Measurements from ENCODE around the gene PRKAG2. TPM values are rescaled to one million over a fixed set of nuclear protein-coding genes. Genes with fewer than 3 reads are reported as not detected.
A peak's percentile ranks its signal among the peaks of the same experiment; 100 is the strongest.

The PRKAG2 gene
- total and polyA plus RNA-seq, 2 of the 13 experiments (the other 11 are each of a cell fraction or from before 2014, with no cell fraction given), result 0.90 to 1.3 TPM

DNA sequence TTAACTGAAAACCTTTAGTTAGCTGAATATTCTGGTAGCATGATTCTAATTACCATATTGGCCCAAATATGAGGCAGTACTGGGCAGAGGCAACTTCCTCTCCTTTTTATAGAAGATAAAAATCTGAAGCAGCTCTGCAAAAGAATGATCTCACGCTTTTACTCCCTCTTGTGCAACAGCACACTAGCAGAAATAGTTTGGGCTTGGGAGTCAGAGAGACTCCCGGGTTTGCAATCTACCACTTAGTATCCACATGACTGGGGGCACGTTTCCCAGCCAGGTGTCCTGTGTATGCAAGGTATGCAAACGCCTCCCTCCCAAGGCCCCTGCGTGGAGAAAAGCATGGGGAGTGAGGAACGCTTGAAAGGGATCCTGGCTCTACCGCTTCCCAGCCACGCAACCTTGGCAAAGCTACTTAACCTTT is 310.0 kb downstream of the PRKAG2 start:
- BruUV-seq (replicated peaks), result no TSS peak
- FAIRE-seq (no peak), DNase-seq (ENCODE audit: low spot score) (no peak), ATAC-seq (no peak)
- Histone ChIP-seq H3K4me1 (ENCODE audit: insufficient read depth, low read length) (no peaks in the 10 kb centered on the region), H3K9me3 (ENCODE audit: low read length) (no peaks in the 10 kb centered on the region), H3K27me3 (ENCODE audit: control insufficient read depth in 1 of 2, insufficient read depth in 2 of 2, low read length in 2 of 2) (no peaks in the 10 kb centered on the region), H3K36me3 (replicated peaks in 1 of 2; ENCODE audit: control insufficient read depth in 1 of 2, insufficient read depth in 2 of 2, low read length in 2 of 2) (no peaks in the 10 kb centered on the region), H3K4me3 (replicated peaks in 1 of 3; ENCODE audit: insufficient read depth in 1 of 3, low read depth in 2 of 3, low read length in 3 of 3) (no peak overlapping the region), H2AFZ (ENCODE audit: low read length) (no peak overlapping the region), H3K9ac (ENCODE audit: insufficient read depth, low read depth, low read length) (no peak overlapping the region), H4K20me1 (ENCODE audit: insufficient read depth, low read length) (no peaks in the 10 kb centered on the region), H3K4me2 (ENCODE audit: low read depth, low read length) (no peak overlapping the region), H3K79me2 (ENCODE audit: insufficient read depth, low read length) (no peaks in the 10 kb centered on the region), H3K27ac (ENCODE audit: extremely low read length, insufficient read depth, low read length) (no peak overlapping the region)
- TF ChIP-seq RARA (CRISPR knock-in tag; IDR thresholded peaks at IDR 0.05) (no peak), CEBPB (IDR thresholded peaks at IDR 0.05; ENCODE audit: borderline replicate concordance, low read depth, low read length) (0 out of 2 replicates have a peak, but pooled peaks have one; percentile 6)
- WGBS (ENCODE audit: low lambda C conversion rate), result 51% methylated on average over 8 of the region's 8 CpGs
- POLR2A ChIA-PET, result no interaction called here
- intact Hi-C loops (cut with micrococcal nuclease; ENCODE audit: unreplicated experiment) (no loop called here), in situ Hi-C loops (cut with HindIII; ENCODE audit: extremely low pct_ligation_motif_present, low pct_unique_long_range_greater_than_20kb) (loop anchor here (10.0 kb wide), 1 partner anchor 188 kb away; no protein-coding TSS in a partner anchor)
- CTCF ChIA-PET (ENCODE audit: low intra/inter-chr PET ratio, low total read pairs), result no interaction called here

DNA sequence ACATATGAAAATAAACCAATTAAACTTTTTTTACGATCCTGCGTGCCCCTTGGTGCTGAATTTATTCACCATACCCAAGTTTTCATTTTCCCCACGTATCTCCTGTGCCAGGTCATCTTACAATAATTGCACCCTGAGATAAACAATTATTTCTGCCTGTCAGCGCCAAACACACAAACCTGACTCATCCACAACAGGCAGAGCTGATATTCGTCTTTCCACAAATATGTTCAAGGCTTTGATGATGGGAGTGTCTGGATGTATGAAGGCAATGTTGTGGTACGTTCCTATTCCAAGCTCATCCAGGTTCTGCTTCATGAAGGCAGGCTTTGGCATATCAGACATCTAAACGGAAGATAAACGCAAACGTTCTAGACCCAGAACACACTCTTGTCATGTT is 311.4 kb downstream of the PRKAG2 start:
- Histone ChIP-seq H3K4me3 (replicated peaks in 1 of 3; ENCODE audit: insufficient read depth in 1 of 3, low read depth in 2 of 3, low read length in 3 of 3) (no peak overlapping the region), H3K4me2 (ENCODE audit: low read depth, low read length) (no peak overlapping the region), H3K9ac (ENCODE audit: insufficient read depth, low read depth, low read length) (no peak overlapping the region), H3K27me3 (ENCODE audit: control insufficient read depth in 1 of 2, insufficient read depth in 2 of 2, low read length in 2 of 2) (no peaks in the 10 kb centered on the region), H3K79me2 (ENCODE audit: insufficient read depth, low read length) (no peaks in the 10 kb centered on the region), H4K20me1 (ENCODE audit: insufficient read depth, low read length) (no peaks in the 10 kb centered on the region), H3K27ac (ENCODE audit: extremely low read length, insufficient read depth, low read length) (no peak overlapping the region), H3K36me3 (replicated peaks in 1 of 2; ENCODE audit: control insufficient read depth in 1 of 2, insufficient read depth in 2 of 2, low read length in 2 of 2) (no peaks in the 10 kb centered on the region), H3K9me3 (ENCODE audit: low read length) (no peaks in the 10 kb centered on the region), H2AFZ (ENCODE audit: low read length) (no peak overlapping the region), H3K4me1 (ENCODE audit: insufficient read depth, low read length) (peaks cover 1% of the 10 kb centered on the region)
- 64% methylated on average over 9 of the region's 9 CpGs for WGBS (ENCODE audit: low lambda C conversion rate)
- no peak for ATAC-seq
- DNase-seq (ENCODE audit: low spot score), result no peak
- ChIA-PET POLR2A (no interaction called here), CTCF (ENCODE audit: low intra/inter-chr PET ratio, low total read pairs) (no interaction called here)
- BruUV-seq (replicated peaks), result no TSS peak
- no peak for FAIRE-seq
- intact Hi-C loops (cut with micrococcal nuclease; ENCODE audit: unreplicated experiment), result no loop called here
- in situ Hi-C loops (cut with HindIII; ENCODE audit: extremely low pct_ligation_motif_present, low pct_unique_long_range_greater_than_20kb), result loop anchor here (10.0 kb wide), 1 partner anchor 189 kb away; no protein-coding TSS in a partner anchor
- TF ChIP-seq ZNF674 (CRISPR knock-in tag; IDR thresholded peaks at IDR 0.05; ENCODE audit: low read depth), result no peak
- TF ChIP-seq, protein P1, sequence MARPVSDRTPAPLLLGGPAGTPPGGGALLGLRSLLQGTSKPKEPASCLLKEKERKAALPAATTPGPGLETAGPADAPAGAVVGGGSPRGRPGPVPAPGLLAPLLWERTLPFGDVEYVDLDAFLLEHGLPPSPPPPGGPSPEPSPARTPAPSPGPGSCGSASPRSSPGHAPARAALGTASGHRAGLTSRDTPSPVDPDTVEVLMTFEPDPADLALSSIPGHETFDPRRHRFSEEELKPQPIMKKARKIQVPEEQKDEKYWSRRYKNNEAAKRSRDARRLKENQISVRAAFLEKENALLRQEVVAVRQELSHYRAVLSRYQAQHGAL (CRISPR knock-in tag; IDR thresholded peaks at IDR 0.05; ENCODE audit: not compliant biosample characterization), result no peak
- no peak for TF ChIP-seq IKZF4 (CRISPR knock-in tag; IDR thresholded peaks at IDR 0.05; ENCODE audit: borderline replicate concordance, low read depth, not compliant biosample characterization)
- no peak for TF ChIP-seq ARHGAP35 (CRISPR knock-in tag; IDR thresholded peaks at IDR 0.05; ENCODE audit: borderline replicate concordance)
- TF ChIP-seq ZNF660 (CRISPR knock-in tag; IDR thresholded peaks at IDR 0.05; ENCODE audit: borderline replicate concordance, low read depth), result no peak
- TF ChIP-seq SATB2 (CRISPR knock-in tag; IDR thresholded peaks at IDR 0.05), result no peak
- TF ChIP-seq, protein P2, sequence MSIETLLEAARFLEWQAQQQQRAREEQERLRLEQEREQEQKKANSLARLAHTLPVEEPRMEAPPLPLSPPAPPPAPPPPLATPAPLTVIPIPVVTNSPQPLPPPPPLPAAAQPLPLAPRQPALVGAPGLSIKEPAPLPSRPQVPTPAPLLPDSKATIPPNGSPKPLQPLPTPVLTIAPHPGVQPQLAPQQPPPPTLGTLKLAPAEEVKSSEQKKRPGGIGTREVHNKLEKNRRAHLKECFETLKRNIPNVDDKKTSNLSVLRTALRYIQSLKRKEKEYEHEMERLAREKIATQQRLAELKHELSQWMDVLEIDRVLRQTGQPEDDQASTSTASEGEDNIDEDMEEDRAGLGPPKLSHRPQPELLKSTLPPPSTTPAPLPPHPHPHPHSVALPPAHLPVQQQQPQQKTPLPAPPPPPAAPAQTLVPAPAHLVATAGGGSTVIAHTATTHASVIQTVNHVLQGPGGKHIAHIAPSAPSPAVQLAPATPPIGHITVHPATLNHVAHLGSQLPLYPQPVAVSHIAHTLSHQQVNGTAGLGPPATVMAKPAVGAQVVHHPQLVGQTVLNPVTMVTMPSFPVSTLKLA (IDR thresholded peaks at IDR 0.05), result no peak
- TF ChIP-seq MYC (CRISPR knock-in tag; IDR thresholded peaks at IDR 0.05; ENCODE audit: borderline replicate concordance), result no peak
- TF ChIP-seq, protein P3, sequence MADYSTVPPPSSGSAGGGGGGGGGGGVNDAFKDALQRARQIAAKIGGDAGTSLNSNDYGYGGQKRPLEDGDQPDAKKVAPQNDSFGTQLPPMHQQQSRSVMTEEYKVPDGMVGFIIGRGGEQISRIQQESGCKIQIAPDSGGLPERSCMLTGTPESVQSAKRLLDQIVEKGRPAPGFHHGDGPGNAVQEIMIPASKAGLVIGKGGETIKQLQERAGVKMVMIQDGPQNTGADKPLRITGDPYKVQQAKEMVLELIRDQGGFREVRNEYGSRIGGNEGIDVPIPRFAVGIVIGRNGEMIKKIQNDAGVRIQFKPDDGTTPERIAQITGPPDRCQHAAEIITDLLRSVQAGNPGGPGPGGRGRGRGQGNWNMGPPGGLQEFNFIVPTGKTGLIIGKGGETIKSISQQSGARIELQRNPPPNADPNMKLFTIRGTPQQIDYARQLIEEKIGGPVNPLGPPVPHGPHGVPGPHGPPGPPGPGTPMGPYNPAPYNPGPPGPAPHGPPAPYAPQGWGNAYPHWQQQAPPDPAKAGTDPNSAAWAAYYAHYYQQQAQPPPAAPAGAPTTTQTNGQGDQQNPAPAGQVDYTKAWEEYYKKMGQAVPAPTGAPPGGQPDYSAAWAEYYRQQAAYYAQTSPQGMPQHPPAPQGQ (CRISPR knock-in tag; IDR thresholded peaks at IDR 0.05; ENCODE audit: borderline replicate concordance), result no peak
- no peak for TF ChIP-seq MTA1 (CRISPR knock-in tag; IDR thresholded peaks at IDR 0.05; ENCODE audit: borderline replicate concordance)
- TF ChIP-seq, protein P4, sequence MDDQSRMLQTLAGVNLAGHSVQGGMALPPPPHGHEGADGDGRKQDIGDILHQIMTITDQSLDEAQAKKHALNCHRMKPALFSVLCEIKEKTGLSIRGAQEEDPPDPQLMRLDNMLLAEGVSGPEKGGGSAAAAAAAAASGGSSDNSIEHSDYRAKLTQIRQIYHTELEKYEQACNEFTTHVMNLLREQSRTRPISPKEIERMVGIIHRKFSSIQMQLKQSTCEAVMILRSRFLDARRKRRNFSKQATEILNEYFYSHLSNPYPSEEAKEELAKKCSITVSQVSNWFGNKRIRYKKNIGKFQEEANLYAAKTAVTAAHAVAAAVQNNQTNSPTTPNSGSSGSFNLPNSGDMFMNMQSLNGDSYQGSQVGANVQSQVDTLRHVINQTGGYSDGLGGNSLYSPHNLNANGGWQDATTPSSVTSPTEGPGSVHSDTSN (CRISPR knock-in tag; IDR thresholded peaks at IDR 0.05; ENCODE audit: borderline replicate concordance), result no peak
